GM19043 (cell line): ENCODE measurements around the gene DTD1.
"Not testable (repeated sequence)": the region's sequence is repeated elsewhere in the genome, so short reads cannot be mapped to it uniquely, and the experiment has no call there.

Source experiments
- ATAC-seq: cut with Tn5 transposase; IDR thresholded peaks from one replicate; pipeline ENCODE4 v1.9.1; 2021; ENCODE audit warnings: low read depth; ENCODE audit not compliant: unreplicated experiment

The DTD1 gene

DNA sequence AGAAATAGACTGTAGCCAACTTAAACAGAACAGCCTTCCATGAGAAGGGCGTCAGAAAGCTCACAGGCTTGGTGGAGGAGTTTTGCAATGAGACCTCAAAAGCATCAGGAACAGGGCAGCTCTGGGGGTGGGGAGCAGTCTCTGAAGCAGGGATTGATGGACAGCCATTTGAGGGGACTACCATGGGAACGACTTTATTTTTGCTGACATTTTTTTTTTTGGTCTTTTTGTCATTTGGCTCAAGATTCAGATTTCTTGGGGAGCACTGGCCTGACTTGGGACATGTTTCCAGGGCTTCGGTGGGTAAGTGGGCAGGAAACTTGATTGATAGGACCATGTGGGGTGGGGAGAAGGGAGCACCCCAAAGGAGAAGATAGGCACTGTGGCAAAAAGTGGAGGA, 193.7 kb downstream of the DTD1 start:
- ATAC-seq, result no peak

DNA sequence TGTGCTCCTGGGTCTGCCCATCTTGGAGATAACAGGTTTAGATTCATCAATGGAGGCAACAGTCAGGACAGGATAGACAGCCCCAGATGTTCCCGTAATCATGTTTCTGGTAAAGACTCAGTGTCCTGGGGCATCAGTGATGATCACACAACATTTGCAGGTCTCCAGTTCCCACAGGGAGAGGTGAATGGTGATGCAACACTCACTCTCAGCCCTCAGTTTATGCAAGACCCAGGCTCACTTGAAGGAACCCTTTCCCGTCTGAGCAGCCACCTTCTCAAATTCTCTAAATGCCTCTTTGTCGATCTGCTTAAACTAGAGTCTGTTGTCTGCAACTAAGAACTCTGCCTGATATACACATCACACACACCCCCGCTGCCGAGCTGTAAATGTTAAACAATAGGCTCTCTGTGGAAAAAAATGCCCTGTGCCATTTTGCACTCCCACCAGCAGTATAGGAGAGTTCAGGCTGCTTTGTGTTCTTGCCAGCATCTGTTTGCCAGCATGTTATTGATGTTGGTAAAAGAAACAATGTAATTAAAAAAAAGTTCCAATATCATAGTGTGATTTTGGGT, 195.6 kb downstream of the DTD1 start:
- no peak for ATAC-seq

DNA sequence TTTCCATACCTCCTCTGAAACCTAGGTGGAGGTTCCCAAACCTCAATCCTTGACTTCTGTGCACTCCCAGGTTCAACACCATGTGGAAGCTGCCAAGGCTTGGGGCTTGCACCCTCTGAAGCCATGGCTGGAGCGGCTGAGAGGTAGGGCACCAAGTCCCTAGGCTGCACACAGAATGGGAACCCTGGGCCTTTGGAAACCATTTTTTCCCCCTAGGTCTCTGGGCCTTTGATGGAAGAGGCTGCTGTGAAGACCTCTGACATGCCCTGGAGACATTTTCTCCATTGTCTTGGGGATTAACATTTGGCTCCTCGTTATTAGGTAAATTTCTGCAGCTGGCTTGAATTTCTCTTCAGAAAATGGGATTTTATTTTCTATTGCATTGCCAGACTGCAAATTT, 199.2 kb downstream of the DTD1 start:
- not testable (repeated sequence) for ATAC-seq

DNA sequence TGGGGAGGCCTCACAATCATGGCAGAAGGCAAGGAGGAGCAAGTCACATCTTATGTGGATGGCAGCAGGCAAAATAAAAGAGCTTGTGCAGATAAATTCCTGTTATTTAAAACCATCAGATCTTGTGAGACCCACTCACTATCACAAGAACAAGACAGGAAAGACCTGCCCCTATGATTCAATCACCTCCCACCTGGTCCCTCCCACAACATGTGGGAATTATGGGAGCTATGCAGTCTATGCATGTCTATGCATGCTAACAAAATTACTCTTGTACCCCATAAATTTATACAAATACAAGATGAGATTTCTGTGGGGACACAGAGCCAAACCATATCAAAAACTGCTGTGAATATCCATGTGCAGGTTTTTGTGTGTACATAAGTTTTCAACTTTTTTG, 200.2 kb downstream of the DTD1 start:
- no peak for ATAC-seq

DNA sequence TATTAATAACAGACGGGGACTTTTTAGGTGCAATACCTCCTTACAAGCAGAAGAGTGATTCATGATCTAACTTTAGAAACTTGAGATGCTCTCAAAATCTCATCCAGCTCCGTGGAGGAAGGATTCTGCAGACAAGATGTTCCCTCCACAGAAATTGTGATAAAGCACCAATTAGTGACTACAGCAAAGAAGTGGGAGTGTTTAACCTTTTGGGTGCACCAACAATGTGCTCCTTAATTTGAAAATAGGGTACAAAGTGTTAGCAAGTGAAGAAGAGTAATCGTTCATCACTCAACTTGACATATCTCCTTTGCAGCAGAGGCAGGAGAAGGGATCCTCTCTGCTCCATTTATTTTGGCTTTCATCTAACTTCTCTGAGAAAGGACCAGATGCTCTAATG, 202.9 kb downstream of the DTD1 start:
- no peak for ATAC-seq

DNA sequence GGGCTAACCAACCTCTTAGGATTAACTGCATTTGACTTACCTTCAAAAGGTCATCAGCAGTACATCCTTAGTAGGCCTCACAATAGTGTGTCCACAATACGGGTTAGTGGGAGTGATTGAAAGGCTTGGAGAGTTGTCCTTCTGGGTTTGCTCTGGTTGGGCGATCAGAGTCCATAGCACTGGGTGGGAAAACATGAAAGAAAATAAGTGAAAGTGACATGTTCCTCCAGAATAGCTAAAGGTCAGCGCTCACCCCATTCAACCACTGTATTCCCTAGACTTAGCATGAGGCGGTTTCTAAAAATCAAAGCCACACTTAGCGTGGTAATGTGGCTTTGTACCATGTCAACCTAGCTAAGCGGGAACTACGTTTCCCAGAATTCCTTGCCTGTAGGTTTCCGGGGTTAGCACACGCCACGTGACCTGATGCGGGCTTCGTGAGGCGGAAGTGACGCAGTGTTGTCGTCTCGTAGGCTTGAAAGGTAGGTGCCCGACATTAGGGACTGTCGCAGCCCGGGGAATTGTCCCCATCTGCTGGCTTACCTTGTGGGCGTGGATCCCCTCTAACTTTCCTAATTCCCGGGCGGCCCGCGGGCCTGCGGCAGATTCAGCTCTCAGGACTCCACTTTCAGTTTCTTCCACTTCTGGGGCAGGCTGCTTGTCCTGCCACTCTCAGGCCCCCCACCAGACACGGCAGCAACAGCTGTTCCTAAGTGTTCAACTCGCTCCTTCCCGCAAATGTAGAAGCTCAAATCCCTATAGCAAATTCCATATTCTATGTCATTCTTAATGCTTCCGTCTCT, 206.0 kb downstream of the DTD1 start:
- ATAC-seq, result peak; percentile 99

DNA sequence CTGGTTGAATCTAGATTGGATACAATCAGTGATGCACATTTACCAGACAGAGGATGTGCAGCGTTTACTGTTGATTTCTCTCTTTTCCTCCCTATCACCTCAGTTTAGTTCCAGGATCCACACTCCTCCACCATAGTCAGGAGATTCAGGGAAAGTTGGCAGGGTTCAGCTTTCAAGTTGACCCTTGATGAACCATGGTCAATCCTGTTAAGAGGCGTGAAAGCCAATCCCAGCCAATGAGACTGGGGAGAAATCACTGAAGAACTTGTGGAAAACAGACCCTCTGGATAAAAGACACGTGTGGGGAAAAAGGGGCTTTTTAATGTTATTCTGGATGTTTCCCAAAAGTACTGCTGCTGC, 206.6 kb downstream of the DTD1 start:
- ATAC-seq, result no peak

DNA sequence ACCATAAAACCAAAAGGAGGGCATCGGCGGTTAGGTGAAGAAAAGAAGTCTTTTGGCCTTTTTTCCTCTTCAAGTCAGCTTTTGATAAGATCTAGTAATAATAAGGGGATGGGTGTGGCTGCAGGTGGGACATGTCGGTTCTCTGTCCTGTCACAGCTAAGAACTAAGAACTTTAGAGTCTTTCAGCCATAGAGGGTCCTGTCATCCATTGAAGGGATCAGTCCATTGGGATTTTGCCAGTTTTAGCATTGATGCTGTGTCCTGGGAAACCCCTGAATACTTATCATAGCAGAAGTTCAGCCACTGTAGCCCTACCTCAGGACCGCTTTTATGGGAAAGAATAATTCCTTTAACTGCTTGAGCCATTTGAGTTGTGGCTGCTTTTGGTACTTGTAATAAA, 207.5 kb downstream of the DTD1 start:
- ATAC-seq, result no peak

DNA sequence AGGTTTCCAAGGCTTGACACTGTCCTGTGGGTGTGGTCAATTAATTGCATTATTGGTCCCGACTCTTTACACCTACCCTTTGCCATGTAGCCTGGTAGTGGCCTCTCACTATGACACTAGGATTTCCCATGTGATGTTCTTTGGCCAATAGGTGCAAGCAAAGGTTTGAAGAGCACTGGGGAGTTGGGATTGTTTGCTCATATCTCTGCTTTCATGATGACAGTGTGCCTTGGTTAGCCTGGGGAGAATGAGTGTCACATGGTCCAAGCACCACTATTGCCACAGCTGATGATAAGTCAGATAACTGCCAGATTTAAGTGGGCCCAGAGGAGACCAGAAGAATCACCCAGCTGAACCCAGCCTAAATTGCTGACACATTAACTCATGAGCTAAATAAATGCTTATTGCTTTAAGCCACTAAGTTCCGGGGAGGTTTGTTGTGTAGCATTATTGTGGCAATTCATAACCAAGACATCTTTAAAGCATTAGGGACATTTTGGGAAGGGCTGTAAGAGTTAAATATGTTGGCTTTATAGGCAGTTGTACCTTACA, 208.5 kb downstream of the DTD1 start:
- no peak for ATAC-seq

DNA sequence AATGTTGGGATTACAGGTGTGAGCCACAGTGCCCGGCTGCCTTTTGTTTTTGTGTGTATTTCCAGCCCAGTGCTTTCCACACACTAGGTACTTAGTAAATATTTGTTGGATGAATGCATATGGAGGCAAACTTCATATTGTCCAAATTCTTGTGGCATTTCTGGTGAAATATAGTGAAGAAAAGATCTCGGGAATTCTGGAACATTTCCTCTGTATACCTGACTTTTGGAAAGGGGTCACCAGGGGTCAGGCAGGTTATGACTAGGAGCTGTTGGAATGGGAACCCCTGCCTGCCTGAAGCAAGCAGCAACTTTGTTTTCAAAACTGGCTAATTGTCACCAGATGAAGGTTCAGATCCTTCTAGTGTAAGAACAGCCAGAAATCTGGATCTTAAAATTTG, 213.7 kb downstream of the DTD1 start:
- ATAC-seq, result no peak

DNA sequence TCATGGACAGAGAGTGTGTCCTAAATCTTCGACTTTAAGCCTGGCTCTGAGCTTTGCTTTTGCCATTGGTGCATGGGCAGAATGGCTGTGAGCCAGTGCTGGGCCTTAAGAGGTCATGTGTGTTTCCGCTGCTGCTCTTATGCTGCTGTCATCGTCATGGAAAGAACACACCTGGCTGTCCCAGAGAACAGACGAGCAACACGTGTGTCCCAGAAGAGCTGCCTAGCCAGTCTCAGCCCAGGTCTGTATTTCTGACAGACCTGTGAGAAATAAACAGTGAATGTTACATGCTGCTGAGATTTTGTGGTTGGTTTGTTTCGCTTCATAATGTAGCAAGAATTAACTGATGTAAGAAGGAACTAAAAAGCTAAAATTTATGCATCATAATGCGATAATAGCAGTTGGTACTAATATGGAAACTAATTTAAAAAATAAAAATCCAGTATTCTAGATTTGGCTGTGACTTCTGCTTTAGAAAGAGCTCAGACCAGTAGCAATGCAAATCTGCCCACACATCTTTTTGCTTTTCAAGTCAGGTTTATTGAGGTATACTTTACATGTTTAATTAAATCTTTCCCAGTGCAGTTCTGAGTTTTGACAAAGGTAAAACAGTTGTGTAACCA, 214.3 kb downstream of the DTD1 start:
- no peak for ATAC-seq

DNA sequence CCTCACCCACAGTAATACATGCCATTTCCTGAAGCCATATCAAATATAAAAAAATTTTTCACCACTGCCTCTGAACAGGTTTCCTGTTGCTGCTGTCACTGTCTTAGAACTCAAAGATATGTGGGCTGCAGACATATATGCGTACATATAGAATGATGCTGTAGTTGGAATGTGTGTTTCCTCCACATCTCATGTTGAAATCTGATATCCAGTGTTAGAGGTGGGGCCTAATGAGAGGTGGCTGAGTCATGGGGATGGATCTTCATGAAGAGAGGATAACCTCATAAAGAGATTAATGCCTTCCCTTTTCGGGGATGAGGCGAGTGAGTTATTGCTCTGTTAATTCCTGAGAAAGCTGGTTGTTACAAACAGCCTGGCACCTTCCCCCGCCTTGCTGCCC, 218.0 kb downstream of the DTD1 start:
- no peak for ATAC-seq

DNA sequence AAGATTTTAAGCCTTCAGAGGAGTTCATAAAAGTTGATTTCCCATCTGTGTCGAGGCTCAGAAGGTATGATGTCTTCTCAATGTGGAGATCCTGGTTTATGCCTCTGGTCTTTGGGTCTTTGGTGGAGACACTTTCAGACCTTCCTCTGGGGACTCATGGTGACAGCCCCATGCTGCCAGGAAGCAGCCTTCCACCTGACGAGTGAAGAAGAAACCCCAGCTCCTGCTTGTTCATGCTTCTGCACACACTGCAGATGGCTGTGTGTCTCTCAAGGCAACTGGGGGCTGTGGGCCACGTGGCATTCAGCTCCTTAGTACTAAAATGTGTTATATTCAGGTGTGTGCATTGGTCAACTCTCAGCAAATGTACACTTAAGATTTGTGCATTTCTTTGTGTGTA, 220.9 kb downstream of the DTD1 start:
- ATAC-seq, result no peak

DNA sequence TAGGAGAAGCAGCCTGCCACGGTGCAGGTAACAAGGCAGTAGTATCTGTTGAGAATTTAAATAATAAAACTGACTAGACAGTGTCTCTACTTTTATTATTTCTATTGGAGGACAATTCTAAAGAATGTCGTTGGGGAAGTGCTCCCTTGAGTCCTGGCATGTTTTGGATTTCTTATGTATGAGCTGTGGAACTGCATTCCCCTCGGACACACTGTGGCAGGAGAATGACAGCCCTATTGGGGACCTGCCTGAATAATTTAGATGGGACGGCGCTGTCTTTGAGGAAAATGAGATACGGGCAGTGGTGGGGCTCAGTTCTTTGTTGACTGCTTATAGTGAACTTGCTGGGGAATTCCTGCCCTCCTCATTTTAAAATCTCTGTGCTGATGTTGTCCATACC, 223.3 kb downstream of the DTD1 start:
- no peak for ATAC-seq

DNA sequence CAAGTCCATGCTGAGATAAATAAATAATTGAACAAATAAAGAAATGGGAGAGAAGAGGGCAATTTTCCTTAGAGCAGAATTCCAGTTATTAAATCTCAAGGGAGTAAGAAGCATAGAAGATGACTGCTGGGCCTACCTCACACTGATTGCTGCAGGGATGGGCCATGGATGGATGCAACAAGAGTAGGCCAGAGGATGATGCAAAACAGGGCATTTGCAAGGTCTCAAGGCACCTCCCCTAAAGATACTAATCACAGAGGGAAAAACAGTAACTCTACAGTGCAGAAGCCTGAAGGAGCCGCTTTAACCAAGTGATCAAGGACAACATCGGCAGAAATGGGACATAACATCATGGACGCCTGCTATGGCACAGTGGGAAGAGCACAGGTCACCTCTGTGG, 224.1 kb downstream of the DTD1 start:
- no peak for ATAC-seq

DNA sequence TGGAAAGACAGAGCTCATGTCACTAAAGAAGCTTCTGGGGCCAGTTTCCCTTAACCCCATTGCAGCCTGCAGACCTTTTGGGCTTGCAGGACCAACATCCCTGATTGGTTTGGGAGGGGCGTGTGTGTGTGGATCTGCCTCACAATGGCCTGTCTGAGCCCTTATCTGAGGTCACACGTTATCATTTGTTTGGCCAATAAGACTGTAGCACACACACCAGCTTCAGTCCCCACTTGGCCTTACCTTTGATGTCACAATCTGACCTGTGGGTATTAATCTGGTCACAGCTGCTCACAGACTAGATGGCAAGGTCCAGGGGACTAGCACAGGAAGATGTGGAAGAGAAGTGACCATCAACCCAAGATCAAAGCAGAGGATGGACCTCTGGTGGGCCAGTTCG, 225.6 kb downstream of the DTD1 start, which contains the start of gene SCP2D1:
TSS of gene SCP2D1 (plus strand) at position 301 of the 400 bp plus-strand sequence. CDS start at position 334, 33 bp downstream.
- no peak for ATAC-seq

DNA sequence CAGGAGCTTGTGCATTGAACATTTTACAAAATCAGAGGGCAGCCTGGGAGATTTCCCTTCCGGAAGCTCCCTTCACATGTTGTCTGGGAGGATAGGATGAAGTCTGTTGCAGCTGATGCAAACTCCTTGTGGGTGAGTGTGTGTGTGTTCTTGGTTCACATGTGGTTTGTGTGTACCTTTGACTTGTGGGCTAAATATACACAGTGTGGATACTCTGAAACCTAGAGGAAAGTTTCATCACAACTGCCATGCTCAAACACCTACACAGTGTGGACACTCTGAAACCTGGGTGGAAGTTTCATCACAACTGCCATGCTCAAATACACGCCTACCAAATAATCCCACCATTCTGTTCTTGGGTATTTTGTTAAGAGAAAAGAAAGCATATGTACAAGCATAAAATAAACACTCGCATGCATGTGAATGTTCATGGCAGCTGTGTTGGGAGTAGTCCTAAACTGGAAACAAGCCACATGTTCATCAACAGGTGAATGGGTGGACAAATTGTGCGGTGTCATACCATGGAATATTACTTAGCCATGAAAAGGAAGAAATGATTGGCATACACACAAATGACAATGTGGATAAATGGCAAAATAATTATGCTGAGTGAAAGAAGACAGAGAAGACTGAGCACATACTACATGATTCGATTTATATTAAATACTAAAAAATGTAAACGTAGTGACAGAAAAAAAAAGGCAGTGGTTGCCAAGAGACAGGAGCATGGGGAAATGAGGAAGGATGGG, 227.5 kb downstream of the DTD1 start:
- ATAC-seq, result no peak
